Measurements from ENCODE around the gene ARAP2.

The ARAP2 gene, protein sequence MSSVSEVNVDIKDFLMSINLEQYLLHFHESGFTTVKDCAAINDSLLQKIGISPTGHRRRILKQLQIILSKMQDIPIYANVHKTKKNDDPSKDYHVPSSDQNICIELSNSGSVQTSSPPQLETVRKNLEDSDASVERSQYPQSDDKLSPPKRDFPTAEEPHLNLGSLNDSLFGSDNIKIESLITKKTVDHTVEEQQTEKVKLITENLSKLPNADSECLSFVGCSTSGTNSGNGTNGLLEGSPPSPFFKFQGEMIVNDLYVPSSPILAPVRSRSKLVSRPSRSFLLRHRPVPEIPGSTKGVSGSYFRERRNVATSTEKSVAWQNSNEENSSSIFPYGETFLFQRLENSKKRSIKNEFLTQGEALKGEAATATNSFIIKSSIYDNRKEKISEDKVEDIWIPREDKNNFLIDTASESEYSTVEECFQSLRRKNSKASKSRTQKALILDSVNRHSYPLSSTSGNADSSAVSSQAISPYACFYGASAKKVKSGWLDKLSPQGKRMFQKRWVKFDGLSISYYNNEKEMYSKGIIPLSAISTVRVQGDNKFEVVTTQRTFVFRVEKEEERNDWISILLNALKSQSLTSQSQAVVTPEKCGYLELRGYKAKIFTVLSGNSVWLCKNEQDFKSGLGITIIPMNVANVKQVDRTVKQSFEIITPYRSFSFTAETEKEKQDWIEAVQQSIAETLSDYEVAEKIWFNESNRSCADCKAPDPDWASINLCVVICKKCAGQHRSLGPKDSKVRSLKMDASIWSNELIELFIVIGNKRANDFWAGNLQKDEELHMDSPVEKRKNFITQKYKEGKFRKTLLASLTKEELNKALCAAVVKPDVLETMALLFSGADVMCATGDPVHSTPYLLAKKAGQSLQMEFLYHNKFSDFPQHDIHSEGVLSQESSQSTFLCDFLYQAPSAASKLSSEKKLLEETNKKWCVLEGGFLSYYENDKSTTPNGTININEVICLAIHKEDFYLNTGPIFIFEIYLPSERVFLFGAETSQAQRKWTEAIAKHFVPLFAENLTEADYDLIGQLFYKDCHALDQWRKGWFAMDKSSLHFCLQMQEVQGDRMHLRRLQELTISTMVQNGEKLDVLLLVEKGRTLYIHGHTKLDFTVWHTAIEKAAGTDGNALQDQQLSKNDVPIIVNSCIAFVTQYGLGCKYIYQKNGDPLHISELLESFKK (N-terminal part only)

GRCh38 chr4:36244257-36245082 is at the start of gene ARAP2:
Gene ARAP2 (minus strand): TSS chr4:36244514. CDS start chr4:36229486, 15,028 bp downstream.
- DNase-seq (ENCODE audit: low read depth in 3 of 3) = peak; percentile 51 to 74 (median 74)

DNA sequence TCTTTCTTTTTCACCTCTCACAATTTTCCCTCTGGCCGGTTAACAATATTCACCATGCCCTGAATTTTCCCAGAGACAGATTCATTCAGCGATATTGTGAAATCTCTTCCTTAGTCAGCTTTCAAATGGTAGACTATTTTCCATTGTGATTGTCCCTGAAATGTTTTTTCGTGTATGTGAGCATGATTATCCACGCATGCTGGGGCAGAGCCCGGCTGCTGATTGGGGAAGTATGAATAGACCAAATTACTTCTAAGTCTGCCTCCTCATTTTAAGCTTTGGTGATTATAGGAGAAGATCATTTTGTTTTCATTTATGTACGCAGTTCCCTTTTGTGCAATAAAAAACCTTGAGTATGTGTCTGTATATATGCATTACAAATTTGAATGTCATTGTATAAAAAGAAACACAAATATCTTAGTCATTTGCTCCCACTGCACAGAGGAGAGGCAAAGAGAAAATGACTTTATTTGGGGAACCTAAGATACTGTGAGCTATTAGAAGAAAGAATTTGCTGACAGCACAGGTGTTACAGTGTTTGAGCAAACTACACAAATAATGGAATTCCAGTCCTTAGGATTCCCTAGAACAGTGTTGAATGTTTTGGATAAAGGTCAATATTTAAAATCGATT is 48.4 kb upstream of the ARAP2 start:
- no peak for DNase-seq (ENCODE audit: low read depth in 3 of 3)

GRCh38 chr4:36290641-36291040 is 46.3 kb upstream of the ARAP2 start:
- no peak for DNase-seq (ENCODE audit: low read depth in 3 of 3)

- no peak for DNase-seq (ENCODE audit: low read depth in 3 of 3)
Measured at GRCh38 chr4:36288731-36289426, 44.6 kb upstream of the ARAP2 start.

GRCh38 chr4:36286481-36286871 is 42.2 kb upstream of the ARAP2 start:
- no peak for DNase-seq (ENCODE audit: low read depth in 3 of 3)

DNA sequence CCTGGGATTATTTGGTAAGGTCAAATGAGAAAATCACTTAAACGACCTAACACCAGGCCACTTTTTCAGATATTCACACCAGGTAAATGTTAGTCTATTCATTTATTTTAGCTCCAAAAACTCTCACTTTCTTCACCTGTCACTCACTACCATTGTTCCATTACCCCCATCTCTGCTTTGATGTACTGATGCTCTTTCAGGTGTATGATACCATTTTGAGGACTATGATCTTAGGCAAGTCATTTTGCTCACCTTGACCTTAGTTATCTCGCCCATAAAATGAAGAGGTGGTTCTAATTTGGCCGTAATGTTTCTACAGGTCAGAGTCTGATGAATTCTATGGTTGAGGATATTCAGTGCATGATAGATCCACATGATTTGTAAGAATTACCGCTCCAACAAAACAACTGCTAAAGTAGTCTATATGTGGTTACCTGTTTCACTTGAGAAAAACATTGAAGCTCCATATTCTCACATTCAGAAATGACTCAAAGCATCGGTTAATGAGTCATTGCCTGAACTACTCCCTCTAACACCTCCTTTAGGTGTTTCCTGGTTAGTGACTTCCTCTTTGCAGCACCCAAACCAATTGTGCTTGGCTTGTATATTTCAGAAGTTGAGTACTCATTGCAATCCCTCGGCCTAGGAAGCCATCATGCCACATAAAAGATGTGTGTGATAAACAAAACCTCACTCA is 41.6 kb upstream of the ARAP2 start:
- DNase-seq (ENCODE audit: low read depth in 3 of 3) = peak in 2 of 3 experiments; percentile 8 to 28

- no peak for DNase-seq (ENCODE audit: low read depth in 3 of 3)
Measured at GRCh38 chr4:36283912-36284465, 39.7 kb upstream of the ARAP2 start.

DNA sequence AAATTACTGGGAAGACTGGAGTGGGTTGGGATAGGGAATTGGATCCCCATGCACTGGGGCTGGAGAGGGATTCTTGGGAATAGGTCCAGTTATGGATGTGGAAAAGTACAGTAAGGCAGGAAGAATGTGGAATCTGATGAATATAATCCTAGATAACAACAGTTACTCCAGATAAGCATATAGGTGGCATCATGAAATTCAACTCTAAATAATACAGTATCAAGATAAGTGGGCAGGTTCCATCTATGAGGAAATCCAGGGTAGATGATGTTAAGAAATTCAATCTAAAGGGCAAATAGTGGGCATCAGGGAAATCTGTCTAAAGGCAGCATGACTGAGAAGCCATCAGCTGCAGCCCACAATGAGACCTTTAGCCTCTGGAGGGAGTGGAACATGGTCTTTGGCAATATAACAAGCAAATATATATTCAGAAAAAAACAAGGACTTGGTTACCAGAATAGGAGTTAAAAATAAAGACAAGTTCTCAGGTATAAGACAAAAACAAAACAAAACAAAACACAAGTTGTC is 38.3 kb upstream of the ARAP2 start:
- DNase-seq (ENCODE audit: low read depth in 3 of 3) = no peak

- no peak for DNase-seq (ENCODE audit: low read depth in 3 of 3)
Measured at GRCh38 chr4:36281384-36282106, 37.2 kb upstream of the ARAP2 start, which contains the start of gene DTHD1. Gene DTHD1 (plus strand): TSS chr4:36281616. CDS start chr4:36281759, 143 bp downstream.

GRCh38 chr4:36280555-36280954 is 36.2 kb upstream of the ARAP2 start:
- no peak for DNase-seq (ENCODE audit: low read depth in 3 of 3)

DNA sequence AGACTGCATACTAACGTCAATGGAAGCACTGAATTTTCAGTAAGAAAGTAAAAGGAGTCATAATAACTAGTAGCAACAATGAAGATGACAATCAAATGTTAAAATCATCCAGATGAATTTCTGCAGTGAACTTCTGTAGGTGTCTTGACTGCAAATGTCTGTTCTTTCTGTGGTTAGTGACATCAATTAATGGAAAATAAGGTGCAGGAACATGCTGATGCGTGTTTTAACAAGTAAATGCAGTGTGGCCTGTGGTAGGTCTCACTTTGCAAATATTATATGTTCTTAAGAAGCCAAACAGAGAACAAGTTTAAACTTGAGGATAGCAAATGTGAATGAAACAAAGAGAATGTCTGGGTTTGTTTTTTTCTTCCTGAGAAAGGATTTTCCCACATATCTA is 34.5 kb upstream of the ARAP2 start:
- no peak for DNase-seq (ENCODE audit: low read depth in 3 of 3)

GRCh38 chr4:36277533-36277932 is 33.2 kb upstream of the ARAP2 start:
- DNase-seq (ENCODE audit: low read depth in 3 of 3) = no peak

DNA sequence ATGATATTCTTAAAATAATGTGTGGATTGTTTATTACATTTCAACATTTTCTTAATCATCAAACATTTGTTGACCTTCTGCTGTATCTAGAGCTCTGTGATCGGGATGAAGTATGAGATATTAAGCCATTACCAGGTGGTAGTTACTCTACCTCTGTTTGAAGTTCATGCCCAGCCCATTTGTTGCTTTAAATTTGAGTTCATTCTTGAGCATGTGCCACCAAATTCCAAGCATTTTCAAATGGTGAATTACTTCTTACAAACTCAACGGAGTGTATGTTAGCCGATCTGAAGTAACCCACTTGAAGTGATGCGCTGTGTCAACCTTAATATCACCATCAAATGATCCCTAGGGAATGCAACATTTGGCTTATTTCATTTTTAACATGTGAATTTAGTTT is 29.8 kb upstream of the ARAP2 start:
- no peak for DNase-seq (ENCODE audit: low read depth in 3 of 3)

GRCh38 chr4:36273276-36273675 is 29.0 kb upstream of the ARAP2 start:
- DNase-seq (ENCODE audit: low read depth in 3 of 3) = no peak

DNA sequence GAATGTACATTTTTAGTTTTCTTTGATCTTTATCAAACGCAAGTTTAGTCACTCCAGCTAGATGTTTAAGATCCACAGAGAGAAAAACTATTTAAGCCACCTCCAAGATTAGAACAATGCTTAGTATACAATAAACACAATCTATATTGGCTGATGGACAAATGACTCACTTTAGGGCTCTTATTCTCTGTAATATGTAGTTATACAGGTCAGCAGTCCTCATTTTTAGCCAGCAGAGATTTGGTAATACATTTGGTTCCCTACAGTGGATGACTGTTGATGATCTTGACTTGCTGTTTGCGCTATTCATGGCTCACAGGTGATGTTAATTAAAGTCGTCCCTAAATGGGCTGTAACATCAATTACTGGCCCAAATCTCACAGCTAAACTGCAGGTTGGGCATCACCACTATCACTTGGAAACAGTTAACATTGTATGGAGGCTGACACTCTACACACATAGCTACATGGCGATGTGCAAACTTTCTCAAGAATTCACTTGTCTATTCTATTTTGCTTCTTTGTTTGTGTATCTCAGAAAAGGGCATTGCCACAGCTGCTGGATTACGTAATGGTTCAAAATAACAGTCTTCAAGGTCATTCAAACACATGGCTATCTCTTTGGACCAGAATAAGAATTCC is 25.3 kb upstream of the ARAP2 start:
- no peak for DNase-seq (ENCODE audit: low read depth in 3 of 3)

GRCh38 chr4:36269101-36269500 is 24.8 kb upstream of the ARAP2 start:
- DNase-seq (ENCODE audit: low read depth in 3 of 3) = no peak

DNA sequence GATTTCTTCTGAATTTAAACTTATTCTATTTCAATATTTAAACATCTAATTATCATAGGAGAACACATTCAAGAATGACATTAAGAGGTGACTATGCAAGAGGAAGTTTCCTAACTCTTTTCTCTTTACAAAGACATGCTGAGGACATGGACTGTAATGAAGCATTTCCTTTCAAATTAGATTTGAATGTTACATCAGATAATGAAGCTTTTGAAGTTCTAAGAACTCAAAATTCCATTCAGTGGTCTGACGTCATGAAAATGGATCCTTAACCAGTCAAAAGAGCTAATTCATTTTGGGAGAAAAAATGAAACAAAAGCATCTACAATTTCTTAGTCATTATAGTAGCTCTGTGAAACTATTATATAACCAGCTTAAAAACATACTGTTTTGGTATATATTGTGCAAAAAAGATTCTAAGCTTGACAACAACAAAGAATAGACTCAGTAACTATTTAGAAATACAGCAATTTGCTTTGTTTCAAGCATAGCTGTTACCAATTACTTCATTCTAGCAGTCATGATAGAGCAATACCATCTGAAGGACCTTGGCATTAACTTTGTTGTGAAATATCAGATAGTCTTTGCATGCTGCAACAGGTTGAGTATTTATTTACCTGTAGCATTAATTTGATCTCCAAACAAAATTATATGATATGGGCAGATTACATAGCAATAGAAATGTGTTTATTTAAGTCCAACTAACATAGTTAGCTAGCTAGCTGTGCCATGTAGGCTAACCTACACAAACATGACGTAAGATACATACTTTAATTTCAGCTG is 23.4 kb upstream of the ARAP2 start:
- DNase-seq (ENCODE audit: low read depth in 3 of 3) = no peak

Data from stimulated activated CD4-positive, alpha-beta T cell treated with anti-CD3 and anti-CD28 coated beads, TNF-alpha, amount 100 ng/mL, for 4 hours (primary cell).